ENCODE measurements around the gene MRS2.

Gene MRS2

GRCh38 chr6:24469811-24470210 lies 67.1 kb downstream of the MRS2 start:
- DNase-seq (ENCODE audit: low read depth): no peak
- H3K4me3 ChIP-seq (ENCODE audit: low read depth, low read length): no peak overlapping the region
- no peak for TF ChIP-seq CTCF (IDR thresholded peaks at IDR 0.05; ENCODE audit: insufficient read depth, low read depth, low read length, missing control alignments)

GRCh38 chr6:24472181-24472580 lies 69.4 kb downstream of the MRS2 start:
- DNase-seq (ENCODE audit: low read depth): no peak
- H3K4me3 ChIP-seq (ENCODE audit: low read depth, low read length): no peak overlapping the region
- TF ChIP-seq CTCF (IDR thresholded peaks at IDR 0.05; ENCODE audit: insufficient read depth, low read depth, low read length, missing control alignments): no peak

All from GM12865 (cell line).